ENCODE measurements around the gene LTA4H.

GRCh38 chr12:96073346-96074330, 38.3 kb upstream of the LTA4H start:
- TF ChIP-seq, protein P1, sequence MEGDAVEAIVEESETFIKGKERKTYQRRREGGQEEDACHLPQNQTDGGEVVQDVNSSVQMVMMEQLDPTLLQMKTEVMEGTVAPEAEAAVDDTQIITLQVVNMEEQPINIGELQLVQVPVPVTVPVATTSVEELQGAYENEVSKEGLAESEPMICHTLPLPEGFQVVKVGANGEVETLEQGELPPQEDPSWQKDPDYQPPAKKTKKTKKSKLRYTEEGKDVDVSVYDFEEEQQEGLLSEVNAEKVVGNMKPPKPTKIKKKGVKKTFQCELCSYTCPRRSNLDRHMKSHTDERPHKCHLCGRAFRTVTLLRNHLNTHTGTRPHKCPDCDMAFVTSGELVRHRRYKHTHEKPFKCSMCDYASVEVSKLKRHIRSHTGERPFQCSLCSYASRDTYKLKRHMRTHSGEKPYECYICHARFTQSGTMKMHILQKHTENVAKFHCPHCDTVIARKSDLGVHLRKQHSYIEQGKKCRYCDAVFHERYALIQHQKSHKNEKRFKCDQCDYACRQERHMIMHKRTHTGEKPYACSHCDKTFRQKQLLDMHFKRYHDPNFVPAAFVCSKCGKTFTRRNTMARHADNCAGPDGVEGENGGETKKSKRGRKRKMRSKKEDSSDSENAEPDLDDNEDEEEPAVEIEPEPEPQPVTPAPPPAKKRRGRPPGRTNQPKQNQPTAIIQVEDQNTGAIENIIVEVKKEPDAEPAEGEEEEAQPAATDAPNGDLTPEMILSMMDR (IDR thresholded peaks at IDR 0.05; ENCODE audit: low read length): no peak
- TF ChIP-seq EZH2 (optimal IDR thresholded peaks at IDR 0.05; ENCODE audit: low read depth, low read length): no peak

All from MM.1S (cell line).